DND-41 (cell line): Measurements from ENCODE around the gene NPB.

ENCODE experiments used
- ATAC-seq: fragments of 200-7000 bp; cut with Tn5 transposase; 3 replicates; pipeline ENCODE4 v1.9.1; 2021; ENCODE audit warnings: low read depth; ENCODE audit not compliant: insufficient read depth
- DNase-seq: peaks from one replicate; pipeline ENCODE4 v3.0.0-alpha.2; 2020
- H2AFZ ChIP-seq: 2 replicates; pipeline ENCODE4 v1.6.0; 2012; ENCODE audit warnings: low read depth, low read length
- H3K27ac ChIP-seq: 2 replicates; pipeline ENCODE4 v1.5.1; 2012; ENCODE audit warnings: low read length, inconsistent platforms
- H3K27me3 ChIP-seq: fragments of 200-600 bp; sonication (generic); 2 replicates; pipeline ENCODE4 v1.6.0; 2012; ENCODE audit warnings: low read length, mild to moderate bottlenecking, inconsistent platforms; ENCODE audit not compliant: insufficient read depth, poor library complexity
- H3K36me3 ChIP-seq: 2 replicates; pipeline ENCODE4 v1.5.1; 2012; ENCODE audit warnings: low read length, inconsistent platforms; ENCODE audit not compliant: insufficient read depth
- H3K4me1 ChIP-seq: 2 replicates; pipeline ENCODE4 v1.5.1; 2012; ENCODE audit warnings: mild to moderate bottlenecking, low read length; ENCODE audit not compliant: insufficient read depth
- H3K4me2 ChIP-seq: 2 replicates; pipeline ENCODE4 v1.6.0; 2012; ENCODE audit warnings: mild to moderate bottlenecking, moderate library complexity, low read length, inconsistent platforms; ENCODE audit not compliant: insufficient read depth
- H3K4me3 ChIP-seq, 2 experiments: fragments of 200-600 bp in 1 of 2; shearing (Covaris generic) in 1 of 2; 2 replicates each; pipeline ENCODE4 v1.5.1; 2012 to 2016; ENCODE audit warnings: inconsistent platforms in 2 of 2, low read length in 2 of 2, mild to moderate bottlenecking in 2 of 2, low read depth in 1 of 2, moderate library complexity in 1 of 2
- H3K79me2 ChIP-seq: 2 replicates; pipeline ENCODE4 v1.6.0; 2012; ENCODE audit warnings: low read length, inconsistent platforms; ENCODE audit not compliant: insufficient read depth
- H3K9ac ChIP-seq: 2 replicates; pipeline ENCODE4 v1.6.0; 2012; ENCODE audit warnings: low read depth, mild to moderate bottlenecking, inconsistent platforms, low read length, moderate library complexity
- H3K9me3 ChIP-seq: 2 replicates; pipeline ENCODE4 v1.5.1; 2012; ENCODE audit warnings: low read length, moderate library complexity, mild to moderate bottlenecking, inconsistent platforms; ENCODE audit not compliant: insufficient read depth, severe bottlenecking
- H4K20me1 ChIP-seq: 2 replicates; pipeline ENCODE4 v1.6.0; 2012; ENCODE audit warnings: low read length; ENCODE audit not compliant: insufficient read depth
- CTCF ChIP-seq: IDR thresholded peaks from 2 replicates; pipeline ENCODE4 v1.5.1; 2012; ENCODE audit warnings: borderline replicate concordance, low read length, moderate library complexity, mild to moderate bottlenecking; ENCODE audit not compliant: poor library complexity, severe bottlenecking; ENCODE audit errors: extremely low read depth
- EZH2 ChIP-seq: IDR thresholded peaks from 3 replicates; pipeline ENCODE4 v1.6.1; 2012; ENCODE audit warnings: borderline replicate concordance, low read depth, mild to moderate bottlenecking, moderate library complexity, low read length, inconsistent platforms; ENCODE audit not compliant: severe bottlenecking

The NPB gene

GRCh38 chr17:81950501-81950900 is 48.5 kb downstream of the NPB start:
- Histone ChIP-seq H3K79me2 (no peaks in the 10 kb centered on the region), H3K36me3 (no peaks in the 10 kb centered on the region), H3K27me3 (no peaks in the 10 kb centered on the region), H3K4me3 (no peak overlapping the region), H3K9ac (no peak overlapping the region), H3K9me3 (no peaks in the 10 kb centered on the region), H3K4me1 (peaks cover 9% of the 10 kb centered on the region), H2AFZ (no peak overlapping the region), H4K20me1 (no peaks in the 10 kb centered on the region), H3K4me2 (no peak overlapping the region), H3K27ac (no peak overlapping the region)
- no peak for TF ChIP-seq EZH2
- no peak for TF ChIP-seq CTCF
- DNase-seq: no peak
- ATAC-seq: no peak

GRCh38 chr17:81951785-81952684 is 50.0 kb downstream of the NPB start:
- H3K4me2 ChIP-seq: no peak overlapping the region
- H4K20me1 ChIP-seq: no peaks in the 10 kb centered on the region
- no peaks in the 10 kb centered on the region for H3K79me2 ChIP-seq
- peaks cover 9% of the 10 kb centered on the region for H3K4me1 ChIP-seq
- no peak overlapping the region for H3K4me3 ChIP-seq
- ATAC-seq (peak; percentile 24; the same call in 1 of the 3 replicates), DNase-seq (no peak)
- no peaks in the 10 kb centered on the region for H3K36me3 ChIP-seq
- H3K9ac ChIP-seq: no peak overlapping the region
- TF ChIP-seq EZH2: no peak
- TF ChIP-seq CTCF: no peak
- no peak overlapping the region for H3K27ac ChIP-seq
- H3K9me3 ChIP-seq: no peaks in the 10 kb centered on the region
- no peak overlapping the region for H2AFZ ChIP-seq
- no peaks in the 10 kb centered on the region for H3K27me3 ChIP-seq
